Measurements from ENCODE around the gene OCSTAMP. TPM values are rescaled to one million over a fixed set of nuclear protein-coding genes. Genes with fewer than 3 reads are reported as not detected.

OCSTAMP gene
- total RNA-seq, 1 donor: not detected

DNA sequence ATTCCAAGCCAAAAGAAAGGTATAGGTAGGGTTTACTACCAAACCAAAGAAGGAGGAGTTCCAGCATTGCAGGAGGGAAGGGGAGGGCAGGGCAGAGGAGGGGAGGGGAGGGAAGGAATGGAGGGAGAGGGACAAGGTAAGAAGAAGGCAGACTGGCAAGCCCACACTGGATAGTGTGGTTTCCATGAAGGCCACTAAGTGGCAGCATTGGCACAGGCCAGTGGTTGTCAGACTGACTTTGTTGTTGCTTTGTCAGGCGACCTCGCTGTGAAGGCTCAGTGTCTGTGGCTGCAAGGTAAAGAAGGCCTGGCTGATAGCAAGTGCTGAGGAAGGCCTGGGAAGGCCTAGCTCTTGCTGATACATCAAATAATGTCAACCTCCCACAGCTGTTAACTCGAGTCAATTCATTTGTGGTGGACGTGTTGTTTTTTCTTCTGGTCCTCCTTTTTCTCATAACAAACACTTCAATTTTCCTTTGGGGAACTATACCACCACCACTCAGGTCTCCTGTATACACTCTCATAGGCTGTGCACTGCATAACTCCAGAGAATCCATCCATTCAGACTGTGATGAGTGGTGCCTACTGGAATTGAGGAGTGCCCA lies 29.4 kb downstream of the OCSTAMP start:
- Histone ChIP-seq H3K4me3 (ENCODE audit: low read length) (no peak overlapping the region), H3K27me3 (ENCODE audit: insufficient read depth, low read length) (peaks cover 5% of the 10 kb centered on the region), H3K9me3 (ENCODE audit: low read depth, low read length) (no peaks in the 10 kb centered on the region), H3K4me1 (ENCODE audit: insufficient read depth, low read length) (no peaks in the 10 kb centered on the region)

DNA sequence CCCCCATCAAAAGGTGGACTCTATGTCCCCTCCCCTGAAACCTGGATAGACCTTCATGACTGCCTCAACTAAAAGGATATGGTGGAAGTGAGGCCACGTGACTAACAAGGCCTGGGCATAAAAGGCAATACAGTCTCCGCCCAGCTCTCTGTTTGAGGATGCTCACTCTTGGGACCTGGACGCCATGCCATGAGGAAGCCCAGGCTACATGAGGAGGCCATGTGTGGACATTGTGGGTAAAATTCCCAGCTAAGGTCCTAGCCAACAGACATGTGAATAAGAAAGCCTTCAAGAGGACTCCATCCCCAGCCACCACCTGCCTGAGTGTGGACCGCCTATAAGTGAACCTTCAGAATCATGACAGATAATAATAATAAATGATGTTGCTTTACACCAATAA lies 29.9 kb downstream of the OCSTAMP start:
- H3K4me3 ChIP-seq (ENCODE audit: low read length): no peak overlapping the region
- H3K9me3 ChIP-seq (ENCODE audit: low read depth, low read length): no peaks in the 10 kb centered on the region
- peaks cover 5% of the 10 kb centered on the region for H3K27me3 ChIP-seq (ENCODE audit: insufficient read depth, low read length)
- H3K4me1 ChIP-seq (ENCODE audit: insufficient read depth, low read length): no peaks in the 10 kb centered on the region

DNA sequence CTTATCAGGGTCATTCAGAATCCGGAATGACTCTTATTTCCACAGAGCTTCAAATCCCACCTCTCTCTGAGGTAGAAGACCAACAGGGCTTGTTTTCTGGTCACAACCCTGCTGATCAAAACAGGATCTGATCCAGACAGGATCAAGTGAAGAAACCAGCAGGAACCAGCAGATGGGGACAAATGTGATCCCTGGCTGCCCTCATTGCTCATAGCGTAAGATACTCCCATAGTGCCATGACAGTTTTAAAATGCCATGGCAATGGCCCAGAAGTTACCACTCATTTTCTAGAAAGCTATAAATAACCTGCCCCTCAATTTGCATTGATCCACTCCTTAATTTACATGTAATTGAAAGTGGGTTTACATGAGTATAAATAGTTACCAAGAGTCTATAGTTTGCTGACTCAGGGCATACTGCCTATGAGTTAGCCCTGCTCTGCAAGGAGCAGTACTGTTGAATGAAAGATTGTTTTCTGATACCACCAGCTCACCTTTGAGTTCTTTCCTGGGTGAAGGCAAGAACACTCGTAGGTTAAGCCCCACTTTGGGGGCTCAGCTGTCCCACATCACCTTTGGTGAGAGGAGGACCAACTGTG lies 30.9 kb downstream of the OCSTAMP start:
- Histone ChIP-seq H3K27me3 (ENCODE audit: insufficient read depth, low read length) (peaks cover 8% of the 10 kb centered on the region), H3K9me3 (ENCODE audit: low read depth, low read length) (no peaks in the 10 kb centered on the region), H3K4me3 (ENCODE audit: low read length) (no peak overlapping the region), H3K4me1 (ENCODE audit: insufficient read depth, low read length) (no peaks in the 10 kb centered on the region)

DNA sequence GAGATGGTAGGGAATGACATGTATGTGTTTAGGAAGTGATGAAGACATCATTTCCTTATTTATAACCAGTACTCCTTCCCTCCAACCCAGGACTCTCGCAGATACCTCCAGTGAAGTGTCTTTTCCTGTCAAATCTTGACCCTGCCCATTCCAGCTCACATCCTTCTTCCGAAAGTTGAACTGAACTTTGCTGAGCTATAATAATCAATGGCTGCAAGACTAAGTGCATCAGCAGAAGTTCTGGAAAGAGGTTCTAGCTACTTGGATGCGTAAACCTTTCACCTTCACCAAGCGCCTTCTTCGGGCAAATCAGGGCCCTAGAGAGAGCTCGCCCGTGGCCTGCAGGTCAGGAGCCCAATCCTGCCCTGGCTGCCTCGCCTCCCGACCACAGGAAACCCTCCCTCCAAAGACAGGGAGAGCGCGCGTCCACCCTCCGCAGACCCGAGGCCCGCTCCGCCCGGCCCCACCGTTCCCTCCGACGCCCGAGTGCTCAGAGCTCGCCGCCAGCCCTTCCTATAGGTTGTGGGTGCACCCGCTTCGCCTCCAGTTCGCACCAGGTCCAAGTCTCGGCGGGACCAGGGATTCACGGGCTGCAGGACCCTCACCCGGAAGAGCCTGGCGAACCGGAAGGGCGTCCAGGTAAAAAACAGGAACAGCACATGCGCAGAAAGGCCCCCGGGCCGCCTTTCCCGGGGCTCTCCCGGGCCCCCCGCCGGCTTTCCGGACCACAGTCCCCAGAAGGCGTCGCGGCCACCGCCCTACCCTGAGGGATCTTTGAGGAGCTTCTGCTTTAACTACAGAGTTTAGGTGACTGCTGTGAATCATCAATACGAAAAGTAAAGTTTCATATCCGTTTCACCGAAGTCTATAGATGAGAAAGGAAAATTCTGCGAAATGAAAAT lies 37.3 kb downstream of the OCSTAMP start, which contains the start of gene ZNF334:
TSS of gene ZNF334 (minus strand) at position 617 of the 902 bp plus-strand sequence. CDS start 1,457 bp downstream, outside the sequence.
- peaks cover 11% of the 10 kb centered on the region for H3K4me1 ChIP-seq (ENCODE audit: insufficient read depth, low read length)
- H3K9me3 ChIP-seq (ENCODE audit: low read depth, low read length): no peaks in the 10 kb centered on the region
- H3K4me3 ChIP-seq (ENCODE audit: low read length): peak within 1 kb of the TSS; percentile 54
- H3K27me3 ChIP-seq (ENCODE audit: insufficient read depth, low read length): peaks cover 7% of the 10 kb centered on the region

DNA sequence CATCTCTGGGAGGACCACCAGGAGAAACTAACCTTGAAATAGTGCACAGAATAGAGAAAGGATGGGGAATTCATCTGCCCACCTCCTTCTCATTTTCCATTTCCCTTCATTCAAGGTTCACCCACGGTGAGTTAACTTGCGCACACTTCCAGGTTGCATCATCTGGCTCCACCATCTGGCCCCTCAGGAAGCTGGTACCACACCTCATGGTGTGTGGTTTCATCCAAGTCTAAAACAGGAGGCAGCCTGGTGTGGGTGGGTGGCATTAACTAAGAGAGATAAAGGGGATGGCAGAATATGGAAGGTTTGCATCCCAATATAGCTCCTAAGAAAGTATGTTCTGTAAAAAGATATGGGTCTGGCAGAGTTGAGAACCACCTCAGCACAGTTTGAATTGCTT lies 40.9 kb downstream of the OCSTAMP start:
- no peak overlapping the region for H3K4me3 ChIP-seq (ENCODE audit: low read length)
- H3K9me3 ChIP-seq (ENCODE audit: low read depth, low read length): no peaks in the 10 kb centered on the region
- H3K4me1 ChIP-seq (ENCODE audit: insufficient read depth, low read length): peaks cover 11% of the 10 kb centered on the region
- peaks cover under 1% of the 10 kb centered on the region for H3K27me3 ChIP-seq (ENCODE audit: insufficient read depth, low read length)

DNA sequence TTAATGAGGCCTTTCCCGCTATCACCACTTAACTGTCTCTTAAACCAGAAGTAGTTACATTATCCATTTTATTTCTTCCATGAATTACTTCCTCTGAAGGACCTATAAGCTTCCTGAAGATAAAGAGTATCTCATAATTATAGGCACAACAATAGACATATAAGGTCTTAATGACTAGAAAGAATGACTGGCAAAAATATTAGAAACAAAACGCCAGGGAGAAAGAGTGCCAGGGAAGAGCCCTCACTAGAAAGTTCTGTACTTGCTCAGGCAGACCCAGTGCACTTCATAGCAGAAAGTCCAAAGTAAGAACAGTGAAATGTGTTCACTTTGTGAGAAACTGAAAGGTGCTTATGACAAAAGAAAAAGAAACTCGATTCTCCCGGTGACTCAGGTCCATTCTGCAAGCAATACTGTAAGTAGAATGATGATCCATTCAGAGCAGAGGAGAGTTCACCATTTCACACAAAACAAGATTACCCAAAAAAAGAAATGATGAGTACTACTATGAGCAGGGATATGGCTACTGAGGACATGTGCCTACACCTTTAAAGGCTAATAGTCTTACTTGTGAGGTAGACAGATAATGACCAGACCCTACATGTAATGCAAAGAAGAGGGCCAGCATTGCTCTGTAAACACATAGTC lies 42.6 kb downstream of the OCSTAMP start:
- H3K4me3 ChIP-seq (ENCODE audit: low read length): no peak overlapping the region
- peaks cover 2% of the 10 kb centered on the region for H3K4me1 ChIP-seq (ENCODE audit: insufficient read depth, low read length)
- peaks cover 13% of the 10 kb centered on the region for H3K9me3 ChIP-seq (ENCODE audit: low read depth, low read length)
- no peaks in the 10 kb centered on the region for H3K27me3 ChIP-seq (ENCODE audit: insufficient read depth, low read length)

DNA sequence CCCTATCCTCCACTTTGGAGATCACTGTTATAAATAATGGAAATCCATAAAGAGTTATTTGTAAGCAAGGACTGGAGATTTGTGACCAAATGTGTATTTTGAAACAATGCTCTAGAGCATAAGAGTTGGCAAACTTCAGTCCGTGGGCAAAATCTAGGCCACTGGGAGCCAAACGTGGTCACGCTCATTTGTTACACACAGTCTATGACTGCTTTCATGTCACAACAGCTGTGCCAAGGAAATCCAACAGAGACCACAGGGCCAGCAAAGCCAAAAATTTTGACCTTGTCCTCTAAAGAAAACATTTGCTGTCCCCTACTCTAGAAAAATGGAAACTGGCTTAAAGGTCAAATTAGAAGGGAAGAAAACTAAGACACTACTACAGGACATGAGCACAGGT lies 44.9 kb downstream of the OCSTAMP start:
- no peak overlapping the region for H3K4me3 ChIP-seq (ENCODE audit: low read length)
- no peaks in the 10 kb centered on the region for H3K4me1 ChIP-seq (ENCODE audit: insufficient read depth, low read length)
- no peaks in the 10 kb centered on the region for H3K27me3 ChIP-seq (ENCODE audit: insufficient read depth, low read length)
- peaks cover 37% of the 10 kb centered on the region for H3K9me3 ChIP-seq (ENCODE audit: low read depth, low read length)

DNA sequence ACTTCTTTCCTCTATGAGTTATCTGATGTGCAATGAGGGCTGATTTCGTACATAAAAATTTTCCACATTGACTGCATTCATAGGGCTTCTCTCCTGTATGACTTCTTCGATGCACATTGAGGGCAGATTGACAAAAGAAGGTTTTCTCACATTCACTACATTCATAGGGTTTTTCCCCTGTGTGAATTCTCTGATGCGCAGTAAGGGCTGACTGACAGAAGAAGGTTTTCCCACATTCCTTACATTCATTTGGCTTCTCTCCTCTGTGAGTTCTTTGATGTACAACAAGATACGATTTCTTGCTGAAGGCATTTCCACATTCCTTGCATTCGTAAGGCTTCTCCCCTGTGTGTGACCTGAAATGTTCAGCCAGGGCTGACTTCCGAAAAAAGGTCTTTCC lies 48.5 kb downstream of the OCSTAMP start:
- Histone ChIP-seq H3K27me3 (ENCODE audit: insufficient read depth, low read length) (no peaks in the 10 kb centered on the region), H3K9me3 (ENCODE audit: low read depth, low read length) (peaks cover 46% of the 10 kb centered on the region), H3K4me3 (ENCODE audit: low read length) (no peak overlapping the region), H3K4me1 (ENCODE audit: insufficient read depth, low read length) (no peaks in the 10 kb centered on the region)

DNA sequence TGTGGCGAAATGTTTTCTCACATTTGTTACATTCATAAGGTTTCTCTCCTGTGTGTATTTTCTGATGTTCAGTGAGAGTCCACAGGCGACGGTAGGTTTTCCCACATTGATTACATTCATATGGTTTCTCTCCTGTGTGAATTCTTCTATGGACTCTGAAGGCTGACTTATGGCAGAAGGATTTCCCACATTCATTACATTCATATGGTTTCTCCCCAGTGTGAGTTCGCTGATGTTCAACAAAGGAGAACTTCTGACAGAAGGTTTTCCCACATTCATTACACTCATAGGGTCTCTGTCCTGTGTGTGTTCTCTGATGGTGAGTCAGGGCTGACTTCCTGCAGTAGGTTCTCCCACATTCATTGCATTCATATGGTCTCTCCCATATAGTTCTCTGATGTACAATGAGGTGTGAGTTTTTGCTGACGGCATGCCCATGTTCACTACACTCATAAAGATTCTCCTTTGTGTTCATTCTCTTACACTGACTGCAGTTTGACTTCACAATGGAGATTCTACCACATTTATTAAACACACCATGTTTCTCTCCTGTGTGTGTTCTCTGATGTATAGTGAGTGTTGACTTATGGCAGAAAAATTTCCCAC lies 49.0 kb downstream of the OCSTAMP start:
- Histone ChIP-seq H3K4me1 (ENCODE audit: insufficient read depth, low read length) (no peaks in the 10 kb centered on the region), H3K4me3 (ENCODE audit: low read length) (no peak overlapping the region), H3K9me3 (ENCODE audit: low read depth, low read length) (peaks cover 46% of the 10 kb centered on the region), H3K27me3 (ENCODE audit: insufficient read depth, low read length) (no peaks in the 10 kb centered on the region)

DNA sequence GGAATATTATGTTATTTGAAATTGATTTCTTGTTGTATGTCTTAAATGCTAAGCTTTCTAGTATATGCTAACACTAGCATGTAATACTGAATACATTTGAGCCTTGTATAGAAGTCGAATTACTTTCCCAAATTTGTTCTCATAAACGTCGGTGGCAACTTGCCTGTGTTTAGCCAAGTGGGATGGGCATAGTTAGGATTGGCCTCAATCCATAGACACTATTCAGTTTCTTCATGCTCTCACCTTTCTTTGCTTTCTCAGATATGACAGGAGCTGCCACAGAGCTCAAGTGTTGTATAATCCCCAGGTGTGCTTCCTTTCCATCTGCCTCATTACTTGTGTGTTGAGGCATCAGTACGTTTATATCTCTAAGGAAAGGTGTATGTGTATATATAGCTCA lies 56.4 kb downstream of the OCSTAMP start:
- H3K4me1 ChIP-seq (ENCODE audit: insufficient read depth, low read length): no peaks in the 10 kb centered on the region
- H3K27me3 ChIP-seq (ENCODE audit: insufficient read depth, low read length): no peaks in the 10 kb centered on the region
- no peaks in the 10 kb centered on the region for H3K9me3 ChIP-seq (ENCODE audit: low read depth, low read length)
- no peak overlapping the region for H3K4me3 ChIP-seq (ENCODE audit: low read length)

DNA sequence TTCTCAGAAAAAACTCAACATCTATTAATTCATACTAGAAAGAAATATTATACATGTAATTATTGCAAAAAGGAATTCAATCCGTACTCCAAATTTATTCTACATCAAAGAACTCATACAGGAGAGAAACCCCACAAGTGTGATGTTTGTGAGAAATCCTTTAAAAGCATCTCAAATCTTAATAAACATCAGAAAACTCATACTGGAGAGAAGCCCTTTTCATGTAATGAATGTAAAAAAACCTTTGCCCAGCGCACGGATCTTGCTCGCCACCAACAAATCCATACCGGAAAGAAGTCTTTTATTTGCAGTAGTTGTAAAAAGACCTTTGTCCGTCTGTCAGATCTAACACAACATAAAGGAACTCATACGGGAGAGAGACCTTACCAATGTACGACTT lies 59.1 kb downstream of the OCSTAMP start:
- Histone ChIP-seq H3K9me3 (ENCODE audit: low read depth, low read length) (no peaks in the 10 kb centered on the region), H3K4me3 (ENCODE audit: low read length) (no peak overlapping the region), H3K27me3 (ENCODE audit: insufficient read depth, low read length) (peaks cover 7% of the 10 kb centered on the region), H3K4me1 (ENCODE audit: insufficient read depth, low read length) (no peaks in the 10 kb centered on the region)

Other genes starting within 250 kb of the OCSTAMP start
- gene CDH22, start 242.2 kb downstream of the OCSTAMP start, total RNA-seq: not detected
- gene ELMO2, start 144.0 kb downstream of the OCSTAMP start, total RNA-seq: 59.9 TPM
- 0.10 TPM for gene ZNF334, start 37.1 kb downstream of the OCSTAMP start, total RNA-seq
- 0.10 TPM for gene SLC13A3, start 100.8 kb upstream of the OCSTAMP start, total RNA-seq
- gene TP53RK, start 138.8 kb upstream of the OCSTAMP start, total RNA-seq: 6.5 TPM
- under 0.01 TPM for gene SLC2A10, start 159.0 kb upstream of the OCSTAMP start, total RNA-seq